Large intestine (tissue), 3 donors: ENCODE data around the gene SARNP. TPM values are rescaled to one million over a fixed set of nuclear protein-coding genes. Genes with fewer than 3 reads are reported as not detected.

Source experiments
- DNase-seq, 2 donors: peaks; one replicate each; pipeline versions ENCODE4 v3.0.0 to v3.0.0-alpha.2; 2013
- H3K27ac ChIP-seq: one replicate; pipeline ENCODE4 v1.5.1; 2013; ENCODE audit warnings: low read length
- H3K27me3 ChIP-seq: 2 replicates; pipeline ENCODE4 v1.6.1; 2013; ENCODE audit warnings: low read length; ENCODE audit not compliant: control insufficient read depth, insufficient read depth
- H3K36me3 ChIP-seq: 2 replicates; pipeline ENCODE4 v1.6.1; 2013; ENCODE audit warnings: low read length; ENCODE audit not compliant: control insufficient read depth, insufficient read depth
- H3K4me1 ChIP-seq: one replicate; pipeline ENCODE4 v1.6.1; 2013; ENCODE audit warnings: low read length; ENCODE audit not compliant: control insufficient read depth, insufficient read depth
- H3K4me3 ChIP-seq: one replicate; pipeline ENCODE4 v1.5.1; 2013; ENCODE audit warnings: low read length
- H3K9me3 ChIP-seq: one replicate; pipeline ENCODE4 v1.6.1; 2013; ENCODE audit warnings: mild to moderate bottlenecking, low read depth, low read length, moderate library complexity; ENCODE audit not compliant: control insufficient read depth
- WGBS: methylation state at CpG from one replicate; pipeline ENCODE4 v1.1.5; 2013; ENCODE audit warnings: low lambda C conversion rate; ENCODE audit not compliant: insufficient coverage; 5-methylcytosine and 5-hydroxymethylcytosine counted together
- polyA plus RNA-seq: library from polyadenylated mRNA; unstranded; fragments of 120-200 nt; gene quantifications from one replicate; pipeline ENCODE4 v1.2.1, GENCODE V29; 2013

The SARNP gene
- polyA plus RNA-seq, 1 donor, result 71.4 TPM

DNA sequence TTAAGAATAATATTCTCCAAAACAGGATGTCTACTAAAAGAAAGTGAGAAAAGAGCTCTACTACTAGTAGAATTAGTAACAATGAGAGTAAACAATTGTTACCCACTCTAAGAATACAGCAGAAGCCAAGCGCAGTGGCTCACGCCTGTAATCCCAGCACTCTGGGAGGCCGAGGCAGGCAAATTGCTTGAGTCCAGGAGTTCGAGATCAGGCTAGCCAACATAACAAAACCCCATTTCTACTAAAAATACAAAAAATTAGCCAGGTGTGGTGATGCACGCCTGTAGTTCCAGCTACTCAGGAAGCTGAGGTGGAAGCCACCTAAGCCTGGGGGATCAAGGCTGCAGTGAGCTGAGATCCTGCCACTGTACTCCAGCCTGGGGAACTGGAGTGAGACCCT is 7.2 kb upstream of the SARNP start:
- WGBS, result 100% methylated on average over 2 of the region's 5 CpGs
- Histone ChIP-seq H3K36me3 (peaks cover 37% of the 10 kb centered on the region), H3K4me3 (no peak overlapping the region), H3K9me3 (no peaks in the 10 kb centered on the region), H3K27ac (no peak overlapping the region), H3K27me3 (no peaks in the 10 kb centered on the region), H3K4me1 (peaks cover 33% of the 10 kb centered on the region)
- no peak for DNase-seq

DNA sequence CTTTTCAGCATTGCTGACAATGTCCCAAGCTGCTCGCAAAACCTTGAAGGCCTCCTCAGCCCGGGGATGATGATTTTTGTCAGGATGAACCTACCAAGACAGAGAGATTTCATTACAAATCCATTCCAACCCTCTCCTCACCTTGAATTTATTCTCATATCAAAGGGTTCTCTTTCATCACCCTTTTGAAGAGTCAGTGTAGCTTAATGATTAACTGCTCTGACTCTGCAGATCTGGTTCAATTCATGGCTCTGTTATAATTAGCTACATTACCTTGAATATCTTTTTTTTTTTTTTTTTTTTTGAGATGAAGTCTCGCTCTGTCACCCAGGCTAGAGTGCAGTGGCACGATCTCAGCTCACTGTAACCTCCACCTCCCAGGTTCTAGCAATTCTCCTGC is 5.9 kb upstream of the SARNP start:
- Histone ChIP-seq H3K4me3 (no peak overlapping the region), H3K27ac (peak overlapping the region; percentile 23), H3K9me3 (no peaks in the 10 kb centered on the region), H3K4me1 (peaks cover 33% of the 10 kb centered on the region), H3K36me3 (peaks cover 43% of the 10 kb centered on the region), H3K27me3 (no peaks in the 10 kb centered on the region)
- WGBS, result no CpG with 5 or more reads among the region's 4 CpGs
- peak in 1 of 2 donors; percentile 54 for DNase-seq

DNA sequence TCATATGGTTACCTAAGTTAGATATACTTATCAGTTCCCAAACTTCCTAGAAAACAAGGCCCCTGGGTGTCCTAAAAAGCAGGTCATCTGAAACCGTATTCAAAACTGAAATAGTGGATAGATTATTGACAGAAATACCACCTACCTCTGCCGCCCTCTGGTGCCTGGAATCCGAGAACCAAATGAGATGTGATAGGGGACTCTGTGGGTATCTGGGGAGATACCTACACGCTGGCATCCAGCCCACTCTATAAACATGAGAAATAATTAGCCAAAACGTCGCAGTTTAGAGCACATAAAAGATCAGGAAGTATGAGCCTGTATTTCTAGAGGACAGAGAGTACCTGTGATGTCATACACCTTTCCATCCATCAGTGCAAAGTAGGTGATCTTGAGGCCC is 4.7 kb upstream of the SARNP start:
- 30% methylated on average over 2 of the region's 6 CpGs for WGBS
- no peaks in the 10 kb centered on the region for H3K9me3 ChIP-seq

DNA sequence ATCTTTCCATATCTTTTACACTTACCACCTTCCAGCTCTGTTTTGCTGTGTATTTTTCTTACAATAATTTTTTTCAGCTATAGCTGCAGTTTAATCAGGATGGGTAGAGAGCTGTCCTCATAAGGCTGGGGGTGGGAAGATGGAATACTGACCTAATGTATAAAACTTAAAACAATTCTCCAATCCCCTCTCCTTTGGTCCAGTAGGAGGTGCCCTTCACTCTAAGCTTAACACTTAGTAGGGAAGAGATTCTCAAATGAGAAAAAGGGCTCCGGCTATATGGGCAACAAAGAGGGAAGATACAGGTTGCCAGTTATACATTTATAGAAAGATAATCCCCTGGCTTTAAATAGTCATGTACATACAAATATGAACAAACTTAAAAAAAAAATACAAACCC is 3.2 kb upstream of the SARNP start:
- Histone ChIP-seq H3K36me3 (peaks cover 39% of the 10 kb centered on the region), H3K4me1 (peaks cover 17% of the 10 kb centered on the region), H3K4me3 (no peak overlapping the region), H3K27me3 (no peaks in the 10 kb centered on the region), H3K27ac (no peak overlapping the region), H3K9me3 (no peaks in the 10 kb centered on the region)
- WGBS, result no CpG with 5 or more reads among the region's 1 CpG
- DNase-seq, result no peak

More for the DNA sequence above, 4.7 kb upstream of the SARNP start:
- DNase-seq, result peak in 1 of 2 donors; percentile 30
- Histone ChIP-seq H3K27ac (no peak overlapping the region), H3K4me1 (peaks cover 22% of the 10 kb centered on the region), H3K36me3 (peaks cover 39% of the 10 kb centered on the region), H3K27me3 (no peaks in the 10 kb centered on the region), H3K4me3 (no peak overlapping the region)

DNA sequence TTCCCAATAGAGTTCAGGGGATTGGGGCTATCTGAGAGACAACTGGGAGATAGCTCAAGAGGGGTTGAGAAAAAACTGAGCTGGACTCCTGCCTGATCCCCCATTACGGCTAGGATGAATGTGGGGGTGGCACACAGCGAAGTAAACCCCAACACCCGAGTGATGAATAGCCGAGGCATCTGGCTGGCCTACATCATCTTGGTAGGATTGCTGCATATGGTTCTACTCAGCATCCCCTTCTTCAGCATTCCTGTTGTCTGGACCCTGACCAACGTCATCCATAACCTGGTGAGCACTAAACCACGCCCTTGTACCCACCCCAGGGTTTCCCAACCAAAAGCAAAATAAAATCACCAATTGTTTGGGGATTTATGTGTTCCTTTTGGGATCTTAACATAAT is 1.4 kb upstream of the SARNP start:
- Histone ChIP-seq H3K27me3 (no peaks in the 10 kb centered on the region), H3K27ac (no peak overlapping the region), H3K36me3 (peaks cover 45% of the 10 kb centered on the region), H3K4me3 (peak overlapping the region; percentile 77), H3K4me1 (peaks cover 15% of the 10 kb centered on the region), H3K9me3 (no peaks in the 10 kb centered on the region)
- DNase-seq, result no peak
- WGBS, result no CpG with 5 or more reads among the region's 6 CpGs

DNA sequence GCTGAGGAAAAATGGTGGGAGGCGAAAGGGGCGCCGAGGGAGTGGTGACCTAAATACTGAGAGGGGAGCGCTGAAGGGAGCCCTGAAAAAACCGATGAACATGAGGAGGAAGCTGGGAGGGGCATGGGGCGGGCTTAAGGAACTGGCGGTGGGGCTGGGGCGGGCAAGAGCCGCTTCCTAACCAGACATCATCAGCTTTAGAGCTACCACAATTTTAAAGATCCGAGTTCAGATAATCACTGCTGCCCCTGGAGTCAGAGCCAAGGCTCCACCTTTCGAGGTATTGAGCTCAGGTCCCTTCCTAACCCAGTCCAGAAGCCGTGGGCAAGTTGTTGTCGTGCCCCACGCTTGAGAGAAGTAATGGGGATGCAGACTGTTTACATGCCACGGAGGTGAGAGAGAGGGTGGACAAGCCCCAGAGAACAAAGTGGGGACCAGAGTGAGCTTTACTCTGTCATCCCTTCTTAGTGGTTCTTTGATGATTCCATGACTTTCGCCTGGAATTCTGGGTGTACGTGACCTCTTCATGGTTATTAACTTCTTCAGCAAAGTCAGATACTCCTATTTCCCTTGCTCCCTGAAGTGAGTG is 710 bp upstream of the SARNP start:
- Histone ChIP-seq H3K27me3 (no peaks in the 10 kb centered on the region), H3K4me1 (peaks cover 9% of the 10 kb centered on the region), H3K9me3 (no peaks in the 10 kb centered on the region), H3K4me3 (peak overlapping the region; percentile 77), H3K27ac (peak overlapping the region; percentile 56), H3K36me3 (peaks cover 49% of the 10 kb centered on the region)
- peak in 1 of 2 donors; percentile 15 for DNase-seq
- no CpG with 5 or more reads among the region's 17 CpGs for WGBS

DNA sequence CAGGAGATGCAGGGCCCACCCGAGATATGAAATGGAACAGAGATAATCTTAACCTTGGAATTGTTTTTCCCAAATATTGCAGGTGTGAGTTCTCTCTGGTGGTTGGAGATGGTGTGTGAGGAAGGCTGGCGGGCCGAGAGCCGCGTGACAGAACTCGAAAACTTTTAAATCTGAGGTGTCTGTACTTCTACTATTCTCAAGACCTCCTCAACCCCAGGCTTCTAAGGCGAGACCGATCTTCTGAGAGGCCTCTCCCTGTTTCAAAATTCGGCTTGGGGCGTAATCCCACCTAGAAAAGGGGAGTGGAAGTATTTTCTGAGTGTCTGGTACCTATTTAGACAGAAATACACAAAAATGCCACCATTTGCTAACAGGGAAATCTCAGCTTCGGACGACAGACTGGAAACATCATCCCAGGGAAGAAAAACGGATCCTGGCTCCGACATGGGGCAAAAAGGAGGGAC is 611 bp downstream of the SARNP start:
- DNase-seq, result no peak
- H3K4me3 ChIP-seq, result peak overlapping the region; percentile 87
- peaks cover 40% of the 10 kb centered on the region for H3K36me3 ChIP-seq
- H3K4me1 ChIP-seq, result peaks cover 6% of the 10 kb centered on the region
- H3K27me3 ChIP-seq, result no peaks in the 10 kb centered on the region
- H3K27ac ChIP-seq, result peak overlapping the region; percentile 87
- H3K9me3 ChIP-seq, result no peaks in the 10 kb centered on the region
- WGBS, result 5% methylated on average over 4 of the region's 14 CpGs

DNA sequence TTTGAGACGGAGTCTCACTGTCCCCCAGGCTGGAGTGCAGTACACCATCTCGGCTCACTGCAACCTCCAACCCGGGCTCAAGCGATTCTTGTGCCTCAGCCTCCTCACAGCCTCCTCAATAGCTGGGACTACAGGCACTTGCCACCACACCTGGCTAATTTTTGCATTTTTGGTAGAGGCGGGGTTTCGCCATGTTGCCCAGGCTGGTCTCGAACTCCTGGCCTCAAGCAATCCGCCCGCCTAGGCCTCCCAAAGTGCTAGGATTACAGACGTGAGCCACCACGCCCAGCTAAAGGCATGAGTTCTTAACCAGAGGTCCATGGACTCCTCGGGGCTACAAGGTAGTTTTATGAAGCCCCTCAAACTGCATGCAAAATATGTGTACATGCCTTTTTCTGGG is 2.1 kb downstream of the SARNP start:
- H3K36me3 ChIP-seq, result peaks cover 25% of the 10 kb centered on the region
- no peak overlapping the region for H3K27ac ChIP-seq
- DNase-seq, result no peak
- no peak overlapping the region for H3K4me3 ChIP-seq
- no CpG with 5 or more reads among the region's 12 CpGs for WGBS
- no peaks in the 10 kb centered on the region for H3K9me3 ChIP-seq
- H3K4me1 ChIP-seq, result peaks cover 6% of the 10 kb centered on the region
- no peaks in the 10 kb centered on the region for H3K27me3 ChIP-seq

DNA sequence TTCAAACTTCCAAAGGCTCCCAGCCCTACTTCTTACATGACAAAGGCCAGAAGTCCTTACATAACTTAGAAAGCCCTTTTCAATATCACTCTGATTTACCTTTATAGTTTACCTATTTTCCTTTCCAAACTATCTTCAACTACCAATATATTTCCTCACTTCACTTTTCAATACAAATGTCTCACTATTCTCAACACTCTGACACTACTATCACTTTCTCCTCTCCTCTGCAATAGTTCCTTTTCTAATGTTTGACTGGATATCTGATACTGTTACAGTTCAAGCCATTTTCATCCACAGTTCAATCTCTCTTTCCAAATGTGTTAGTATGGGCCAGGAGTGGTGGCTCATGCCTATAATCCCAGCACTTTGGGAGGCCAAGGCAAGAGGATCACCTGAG is 3.3 kb downstream of the SARNP start:
- DNase-seq, result no peak
- H3K36me3 ChIP-seq, result peaks cover 18% of the 10 kb centered on the region
- H3K4me1 ChIP-seq, result peaks cover 5% of the 10 kb centered on the region
- no peak overlapping the region for H3K4me3 ChIP-seq
- H3K27me3 ChIP-seq, result no peaks in the 10 kb centered on the region
- no peak overlapping the region for H3K27ac ChIP-seq
- no peaks in the 10 kb centered on the region for H3K9me3 ChIP-seq

DNA sequence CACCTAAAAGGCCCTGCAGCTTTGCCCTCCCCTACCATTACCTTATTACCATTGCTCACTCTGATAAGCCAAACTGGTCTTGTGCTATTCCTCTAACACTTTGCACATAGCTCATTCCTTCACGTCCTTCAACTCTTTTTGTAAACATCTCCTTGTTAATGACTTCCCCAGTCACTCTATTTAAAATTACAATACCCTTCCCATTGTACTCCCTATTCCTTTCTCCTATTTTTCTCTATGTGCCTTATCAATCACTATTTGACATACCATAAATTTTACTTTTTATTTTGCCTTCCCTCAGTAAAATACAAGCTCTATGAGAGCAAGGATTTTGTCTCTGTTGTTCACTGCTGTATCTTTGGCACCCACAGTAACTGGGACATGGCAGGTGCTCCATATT is 5.4 kb downstream of the SARNP start:
- Histone ChIP-seq H3K9me3 (no peaks in the 10 kb centered on the region), H3K4me3 (no peak overlapping the region), H3K27ac (no peak overlapping the region), H3K36me3 (peaks cover 28% of the 10 kb centered on the region), H3K4me1 (no peaks in the 10 kb centered on the region), H3K27me3 (no peaks in the 10 kb centered on the region)
- 17% methylated on average over 1 of the region's 1 CpG for WGBS
- no peak for DNase-seq

DNA sequence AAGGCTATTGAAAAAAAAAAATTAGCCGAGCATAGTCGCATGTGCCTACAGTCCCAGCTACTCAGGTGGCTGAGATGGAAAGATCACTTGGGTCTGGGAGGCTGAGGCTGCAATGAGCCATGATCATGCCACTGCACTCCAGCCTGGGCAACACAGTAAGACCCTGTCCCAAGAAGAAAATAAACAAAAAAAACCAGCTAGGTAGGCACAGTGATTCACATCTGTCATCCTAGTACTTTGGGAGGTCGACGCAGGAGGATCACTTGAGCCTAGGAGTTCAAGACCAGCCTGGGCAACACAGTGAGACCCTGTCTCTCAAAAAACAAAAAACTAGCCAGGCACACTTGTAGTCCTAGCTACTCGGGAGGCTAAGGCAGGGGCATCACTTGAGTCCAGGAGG is 8.2 kb downstream of the SARNP start:
- H3K4me1 ChIP-seq, result no peaks in the 10 kb centered on the region
- DNase-seq, result no peak
- H3K27ac ChIP-seq, result no peak overlapping the region
- 82% methylated on average over 2 of the region's 5 CpGs for WGBS
- no peak overlapping the region for H3K4me3 ChIP-seq
- H3K36me3 ChIP-seq, result peaks cover 25% of the 10 kb centered on the region
- H3K27me3 ChIP-seq, result no peaks in the 10 kb centered on the region
- no peaks in the 10 kb centered on the region for H3K9me3 ChIP-seq
